Prostate gland (tissue), 2 donors: Measurements from ENCODE around the gene CDK8. TPM values are rescaled to one million over a fixed set of nuclear protein-coding genes. Genes with fewer than 3 reads are reported as not detected.

Experiments used
- DNase-seq: peaks from one replicate; pipeline ENCODE4 v3.0.0-alpha.2; 2019; ENCODE audit warnings: low spot score
- H3K27ac ChIP-seq, 2 donors: fragments of 200-600 bp; sonication (generic); 2 replicates each; pipeline ENCODE4 v1.5.1; 2017 to 2019
- H3K27me3 ChIP-seq: fragments of 200-600 bp; sonication (generic); replicated peaks from 2 replicates; pipeline ENCODE4 v1.5.1; 2019; ENCODE audit not compliant: insufficient read depth
- H3K36me3 ChIP-seq, 2 donors: fragments of 200-600 bp; sonication (generic); 1 replicate in 1 of 2; 2 replicates in 1 of 2; pipeline versions ENCODE4 v1.5.1 to v1.8.1; 2017 to 2019
- H3K4me1 ChIP-seq: fragments of 200-600 bp; sonication (generic); replicated peaks from 2 replicates; pipeline ENCODE4 v1.5.1; 2019
- H3K4me3 ChIP-seq, 2 donors: fragments of 200-600 bp; sonication (generic); 2 replicates each; pipeline ENCODE4 v1.5.1; 2017 to 2019
- H3K9me3 ChIP-seq: fragments of 200-600 bp; sonication (generic); 2 replicates; pipeline ENCODE4 v1.5.1; 2017
- POLR2A ChIP-seq: fragments of 450-650 bp; IDR thresholded peaks from one replicate; pipeline ENCODE4 v1.6.1; 2016; ENCODE audit warnings: antibody characterized with exemption, mild to moderate bottlenecking
- POLR2AphosphoS5 ChIP-seq: sonication (generic); formaldehyde crosslinking; IDR thresholded peaks from one replicate; pipeline ENCODE4 v1.6.1; 2017; ENCODE audit warnings: antibody characterized with exemption
- WGBS: methylation state at CpG from one replicate; pipeline ENCODE4 v1.1.5; 2018; 5-methylcytosine and 5-hydroxymethylcytosine counted together
- intact Hi-C: fragments of 100-400 bp; cut with DNase I; formaldehyde crosslinking; loops from one replicate; pipeline ENCODE4 v1.14.2; 2022
- total RNA-seq, 2 donors: library from RNA; depleted of rRNA; stranded (reverse); fragments of >200 nt; gene quantifications; one replicate each; pipeline ENCODE4 v1.1.0, GENCODE V29; 2016
- TF ChIP-seq, protein P1 (sequence below), 4 experiments: fragments of 200-600 bp in 2 of 4; fragments of 450-650 bp in 2 of 4; sonication (generic) in 2 of 4; IDR thresholded peaks; 1 replicate in 3 of 4; 2 replicates in 1 of 4; pipeline ENCODE4 v1.5.1; 2016 to 2019; ENCODE audit warnings: antibody characterized with exemption in 4 of 4, mild to moderate bottlenecking in 2 of 4, moderate library complexity in 2 of 4

The CDK8 gene
- total RNA-seq, 2 donors from 2014 or later, result 9.9 to 11.6 TPM

- Histone ChIP-seq H3K36me3 (no peaks in the 10 kb centered on the region), H3K4me3 (no peak overlapping the region), H3K27me3 (no peaks in the 10 kb centered on the region), H3K4me1 (no peaks in the 10 kb centered on the region), H3K9me3 (no peaks in the 10 kb centered on the region), H3K27ac (no peak overlapping the region)
- intact Hi-C loops, result no loop called here
- TF ChIP-seq POLR2A (no peak), POLR2AphosphoS5 (no peak)
- TF ChIP-seq, protein P1, sequence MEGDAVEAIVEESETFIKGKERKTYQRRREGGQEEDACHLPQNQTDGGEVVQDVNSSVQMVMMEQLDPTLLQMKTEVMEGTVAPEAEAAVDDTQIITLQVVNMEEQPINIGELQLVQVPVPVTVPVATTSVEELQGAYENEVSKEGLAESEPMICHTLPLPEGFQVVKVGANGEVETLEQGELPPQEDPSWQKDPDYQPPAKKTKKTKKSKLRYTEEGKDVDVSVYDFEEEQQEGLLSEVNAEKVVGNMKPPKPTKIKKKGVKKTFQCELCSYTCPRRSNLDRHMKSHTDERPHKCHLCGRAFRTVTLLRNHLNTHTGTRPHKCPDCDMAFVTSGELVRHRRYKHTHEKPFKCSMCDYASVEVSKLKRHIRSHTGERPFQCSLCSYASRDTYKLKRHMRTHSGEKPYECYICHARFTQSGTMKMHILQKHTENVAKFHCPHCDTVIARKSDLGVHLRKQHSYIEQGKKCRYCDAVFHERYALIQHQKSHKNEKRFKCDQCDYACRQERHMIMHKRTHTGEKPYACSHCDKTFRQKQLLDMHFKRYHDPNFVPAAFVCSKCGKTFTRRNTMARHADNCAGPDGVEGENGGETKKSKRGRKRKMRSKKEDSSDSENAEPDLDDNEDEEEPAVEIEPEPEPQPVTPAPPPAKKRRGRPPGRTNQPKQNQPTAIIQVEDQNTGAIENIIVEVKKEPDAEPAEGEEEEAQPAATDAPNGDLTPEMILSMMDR (IDR thresholded peaks at IDR 0.05), result no peak
- no peak for DNase-seq
Observed at GRCh38 chr13:26343816-26344215, 89.9 kb downstream of the CDK8 start.

- Histone ChIP-seq H3K36me3 (no peaks in the 10 kb centered on the region), H3K9me3 (no peaks in the 10 kb centered on the region), H3K27ac (no peak overlapping the region), H3K27me3 (no peaks in the 10 kb centered on the region), H3K4me3 (no peak overlapping the region), H3K4me1 (no peaks in the 10 kb centered on the region)
- intact Hi-C loops, result no loop called here
- no peak for DNase-seq
- 95% methylated on average over 4 of the region's 4 CpGs for WGBS
- TF ChIP-seq POLR2AphosphoS5 (no peak), POLR2A (no peak)
- TF ChIP-seq, protein P1 (IDR thresholded peaks at IDR 0.05), result no peak
Observed at GRCh38 chr13:26344980-26345379, 91.1 kb downstream of the CDK8 start.

- TF ChIP-seq POLR2A (no peak), POLR2AphosphoS5 (no peak)
- TF ChIP-seq, protein P1 (IDR thresholded peaks at IDR 0.05), result no peak
- Histone ChIP-seq H3K4me1 (no peaks in the 10 kb centered on the region), H3K4me3 (no peak overlapping the region), H3K9me3 (no peaks in the 10 kb centered on the region), H3K27ac (no peak overlapping the region), H3K36me3 (no peaks in the 10 kb centered on the region), H3K27me3 (no peaks in the 10 kb centered on the region)
- WGBS, result 67% methylated on average over 3 of the region's 3 CpGs
- intact Hi-C loops, result no loop called here
- DNase-seq, result no peak
Observed at GRCh38 chr13:26348966-26349365, 95.0 kb downstream of the CDK8 start.

GRCh38 chr13:26362261-26362660, 108.3 kb downstream of the CDK8 start:
- Histone ChIP-seq H3K4me3 (no peak overlapping the region), H3K9me3 (no peaks in the 10 kb centered on the region), H3K4me1 (no peaks in the 10 kb centered on the region), H3K27ac (no peak overlapping the region), H3K36me3 (no peaks in the 10 kb centered on the region), H3K27me3 (no peaks in the 10 kb centered on the region)
- TF ChIP-seq, protein P1 (IDR thresholded peaks at IDR 0.05), result no peak
- DNase-seq, result no peak
- WGBS, result 94% methylated on average over 2 of the region's 2 CpGs
- intact Hi-C loops, result no loop called here

- Histone ChIP-seq H3K9me3 (no peaks in the 10 kb centered on the region), H3K27ac (no peak overlapping the region), H3K36me3 (no peaks in the 10 kb centered on the region), H3K4me1 (no peaks in the 10 kb centered on the region), H3K4me3 (no peak overlapping the region), H3K27me3 (no peaks in the 10 kb centered on the region)
- TF ChIP-seq, protein P1 (IDR thresholded peaks at IDR 0.05), result no peak
- TF ChIP-seq POLR2AphosphoS5 (no peak), POLR2A (no peak)
- DNase-seq, result no peak
- intact Hi-C loops, result no loop called here
- 48% methylated on average over 2 of the region's 2 CpGs for WGBS
Observed at GRCh38 chr13:26370553-26370952, 116.6 kb downstream of the CDK8 start.
